Measurements from ENCODE around the gene KIF22. TPM values are rescaled to one million over a fixed set of nuclear protein-coding genes. Genes with fewer than 3 reads are reported as not detected.
"Not testable (repeated sequence)": the region's sequence is repeated elsewhere in the genome, so short reads cannot be mapped to it uniquely, and the experiment has no call there.

The KIF22 gene
- total and polyA plus RNA-seq, 10 donors: 26.6 to 59.2 (median 39.0) TPM

- H3K4me3 ChIP-seq: peak overlapping the region in 6 of 8 donors; percentile 4 to 50 (median 14)
- H3K27ac ChIP-seq: peak overlapping the region in 4 of 8 donors; percentile 4 to 56 (median 30)
- H3K36me3 ChIP-seq: no peaks in the 10 kb centered on the region
- intact Hi-C loops (cut with DNase I; ENCODE audit: low total_unique reads): no loop called here
- H3K4me1 ChIP-seq: peaks cover 0 to 26% (median 19%) of the 10 kb centered on the region in 6 donors
- H3K27me3 ChIP-seq (replicated peaks in 1 of 7): no peaks in the 10 kb centered on the region
- no peaks in the 10 kb centered on the region for H3K9me3 ChIP-seq
- DNase-seq: peak; percentile 95
- TF ChIP-seq CTCF (IDR thresholded peaks at IDR 0.05 in 8 of 11, conservative IDR thresholded peaks at IDR 0.05 in 3 of 11) (peak; percentile 60 to 93 (median 83)), POLR2A (IDR thresholded peaks at IDR 0.05) (no peak), POLR2AphosphoS5 (IDR thresholded peaks at IDR 0.05) (peak; percentile 45 to 75 (median 55))
- WGBS, 5 donors: 18 to 33% (median 21%) methylated on average over 26 to 38 of the region's 38 CpGs
Measured at GRCh38 chr16:29784901-29785500, 5.5 kb upstream of the KIF22 start.

- H3K4me3 ChIP-seq; H3K27me3 ChIP-seq (replicated peaks in 1 of 7); DNase-seq; intact Hi-C loops (cut with DNase I; ENCODE audit: low total_unique reads); H3K36me3 ChIP-seq; H3K9me3 ChIP-seq; H3K27ac ChIP-seq: not testable (repeated sequence)
- H3K4me1 ChIP-seq: peaks cover 10 to 45% (median 35%) of the 10 kb centered on the region in 6 donors
- 82 to 90% (median 87%) methylated on average over 4 of the region's 4 CpGs for WGBS, 5 donors
Measured at GRCh38 chr16:29787155-29787554, 3.4 kb upstream of the KIF22 start.

- DNase-seq: peak; percentile 81
- H3K36me3 ChIP-seq: no peaks in the 10 kb centered on the region
- intact Hi-C loops (cut with DNase I; ENCODE audit: low total_unique reads): no loop called here
- H3K27me3 ChIP-seq (replicated peaks in 1 of 7): no peaks in the 10 kb centered on the region
- H3K4me1 ChIP-seq: peaks cover 10 to 67% (median 41%) of the 10 kb centered on the region in 6 donors
- H3K27ac ChIP-seq: peak overlapping the region; percentile 89 to 96 (median 94)
- H3K4me3 ChIP-seq: peak overlapping the region; percentile 42 to 99 (median 96)
- TF ChIP-seq POLR2AphosphoS5 (IDR thresholded peaks at IDR 0.05): no peak
- no peak for TF ChIP-seq CTCF (IDR thresholded peaks at IDR 0.05 in 8 of 11, conservative IDR thresholded peaks at IDR 0.05 in 3 of 11)
- TF ChIP-seq POLR2A (IDR thresholded peaks at IDR 0.05): no peak
- WGBS, 5 donors: 64 to 77% (median 70%) methylated on average over 20 of the region's 20 CpGs
- H3K9me3 ChIP-seq: no peaks in the 10 kb centered on the region
Measured at GRCh38 chr16:29789775-29790182, 772 bp upstream of the KIF22 start.

- Histone ChIP-seq H3K27ac (peak overlapping the region; percentile 60 to 96 (median 93)), H3K9me3 (no peaks in the 10 kb centered on the region), H3K4me1 (peaks cover 10 to 63% (median 31%) of the 10 kb centered on the region in 6 donors), H3K27me3 (replicated peaks in 1 of 7) (no peaks in the 10 kb centered on the region), H3K4me3 (peak overlapping the region; percentile 75 to 99 (median 97)), H3K36me3 (peaks cover 0 to 5% (median 0%) of the 10 kb centered on the region in 6 donors)
- WGBS, 5 donors: 2 to 4% (median 2%) methylated on average over 25 to 31 of the region's 31 CpGs
- intact Hi-C loops (cut with DNase I; ENCODE audit: low total_unique reads): no loop called here
- no peak for DNase-seq
- TF ChIP-seq POLR2A (IDR thresholded peaks at IDR 0.05) (no peak), POLR2AphosphoS5 (IDR thresholded peaks at IDR 0.05) (no peak), CTCF (IDR thresholded peaks at IDR 0.05 in 8 of 11, conservative IDR thresholded peaks at IDR 0.05 in 3 of 11) (no peak)
Measured at GRCh38 chr16:29790949-29791844, 646 bp downstream of the KIF22 start.

Data from spleen (tissue), 11 donors.